HepG2 (cell line): Measurements from ENCODE around the gene SPON2. TPM values are rescaled to one million over a fixed set of nuclear protein-coding genes. Genes with fewer than 3 reads are reported as not detected.

ENCODE experiments used
- EEA1 ChIP-seq: sonication (generic); formaldehyde crosslinking; IDR thresholded peaks from 2 replicates; pipeline ENCODE4 v1.5.1; 2020; ENCODE audit warnings: mild to moderate bottlenecking, missing genetic modification reagents, borderline replicate concordance
- IKZF4 ChIP-seq: sonication (generic); formaldehyde crosslinking; IDR thresholded peaks from 2 replicates; pipeline ENCODE4 v1.5.1; 2020; ENCODE audit warnings: borderline replicate concordance, mild to moderate bottlenecking, low read depth, missing genetic modification reagents; ENCODE audit errors: not compliant biosample characterization
- KDM5B ChIP-seq: sonication (generic); formaldehyde crosslinking; IDR thresholded peaks from 2 replicates; pipeline ENCODE4 v1.4.0; 2020; ENCODE audit warnings: missing genetic modification reagents, mild to moderate bottlenecking, borderline replicate concordance
- NR2F6 ChIP-seq, 2 experiments: IDR thresholded peaks; 2 replicates each; pipeline ENCODE4 v1.6.1; 2016; ENCODE audit warnings: antibody characterized with exemption in 1 of 2, mild to moderate bottlenecking in 1 of 2
- THAP9 ChIP-seq: sonication (generic); formaldehyde crosslinking; IDR thresholded peaks from 2 replicates; pipeline ENCODE4; 2020; ENCODE audit warnings: missing genetic modification reagents, mild to moderate bottlenecking, borderline replicate concordance
- ZNF607 ChIP-seq: sonication (generic); formaldehyde crosslinking; IDR thresholded peaks from 2 replicates; pipeline ENCODE4 v1.5.1; 2020; ENCODE audit warnings: missing genetic modification reagents, mild to moderate bottlenecking, borderline replicate concordance
- ZNF710 ChIP-seq: sonication (generic); formaldehyde crosslinking; IDR thresholded peaks from 2 replicates; pipeline ENCODE4 v1.5.0; 2020; ENCODE audit warnings: mild to moderate bottlenecking, missing genetic modification reagents, borderline replicate concordance
- ZNF770 ChIP-seq: sonication (generic); formaldehyde crosslinking; IDR thresholded peaks from 2 replicates; pipeline ENCODE4 v1.5.0; 2020; ENCODE audit warnings: mild to moderate bottlenecking, missing genetic modification reagents
- polyA plus RNA-seq, 8 experiments: library from polyadenylated mRNA; depleted of rRNA in 3 of 8; stranded (reverse) in 7 of 8; unstranded in 1 of 8; fragments of >200 nt; fragmentation: Illumina TruSeq in 4 of 8; extraction: Trizol in 4 of 8; gene quantifications; 2 replicates each; pipeline versions ENCODE4 v1.2.1 to v1.2.3, GENCODE V29; 2011 to 2016; ENCODE audit warnings: low read depth in 4 of 8, missing spikeins in 1 of 8, mixed read lengths in 1 of 8; ENCODE audit not compliant: insufficient read depth in 1 of 8
- total RNA-seq, 5 experiments: library from RNA; depleted of rRNA; stranded (reverse); fragments of >200 nt; fragmentation: Illumina TruSeq; extraction: Trizol; gene quantifications; 2 replicates each; pipeline ENCODE4 v1.2.3, GENCODE V29; 2016; ENCODE audit warnings: low read depth in 1 of 5

SPON2 gene
- total and polyA plus RNA-seq, 2 of the 13 experiments (the other 11 are each of a cell fraction or from before 2014, with no cell fraction given), result 17.4 to 55.2 TPM

GRCh38 chr4:1172228-1172851 is at the start of gene SPON2 (continued):
- no peak for TF ChIP-seq THAP9 (CRISPR knock-in tag)
- TF ChIP-seq EEA1, result no peak
- peak; percentile 46; the same call in 1 of the 2 replicates for TF ChIP-seq ZNF710
- TF ChIP-seq NR2F6 (IDR thresholded peaks at IDR 0.05), result no peak
- no peak for TF ChIP-seq NR2F6 (CRISPR knock-in tag; IDR thresholded peaks at IDR 0.05)
- 0 out of 2 replicates have a peak, but pooled peaks have one; percentile 26 for TF ChIP-seq KDM5B (CRISPR knock-in tag)
- TF ChIP-seq ZNF770, result peak; percentile 46; the same call in 1 of the 2 replicates
- TF ChIP-seq ZNF607 (CRISPR knock-in tag), result no peak
- peak; percentile 13 for TF ChIP-seq IKZF4 (CRISPR knock-in tag)
